H7 (cell line): ENCODE data around the gene GPR162. TPM values are rescaled to one million over a fixed set of nuclear protein-coding genes. Genes with fewer than 3 reads are reported as not detected.

ENCODE experiments used
- DNase-seq: peaks from one replicate; pipeline ENCODE4 v3.0.0; 2012
- H3K27me3 ChIP-seq: 2 replicates; pipeline ENCODE4 v1.6.0; 2011; ENCODE audit warnings: mild to moderate bottlenecking, low read length; ENCODE audit not compliant: control insufficient read depth, insufficient read depth
- H3K36me3 ChIP-seq: replicated peaks from 2 replicates; pipeline ENCODE4 v1.5.1; 2011; ENCODE audit warnings: low read length; ENCODE audit not compliant: control insufficient read depth, insufficient read depth
- H3K4me3 ChIP-seq: 2 replicates; pipeline ENCODE4 v1.5.1; 2011; ENCODE audit warnings: low read depth, mild to moderate bottlenecking, control low read depth, low read length, moderate library complexity; ENCODE audit not compliant: insufficient read depth
- total RNA-seq: library from RNA; depleted of rRNA; stranded (reverse); fragments of >200 nt; shearing (Covaris generic); gene quantifications from 2 replicates; pipeline ENCODE4 v1.2.3, GENCODE V29; 2014

The GPR162 gene
- total RNA-seq, 1 experiment from 2014 or later: 7.0 TPM

DNA sequence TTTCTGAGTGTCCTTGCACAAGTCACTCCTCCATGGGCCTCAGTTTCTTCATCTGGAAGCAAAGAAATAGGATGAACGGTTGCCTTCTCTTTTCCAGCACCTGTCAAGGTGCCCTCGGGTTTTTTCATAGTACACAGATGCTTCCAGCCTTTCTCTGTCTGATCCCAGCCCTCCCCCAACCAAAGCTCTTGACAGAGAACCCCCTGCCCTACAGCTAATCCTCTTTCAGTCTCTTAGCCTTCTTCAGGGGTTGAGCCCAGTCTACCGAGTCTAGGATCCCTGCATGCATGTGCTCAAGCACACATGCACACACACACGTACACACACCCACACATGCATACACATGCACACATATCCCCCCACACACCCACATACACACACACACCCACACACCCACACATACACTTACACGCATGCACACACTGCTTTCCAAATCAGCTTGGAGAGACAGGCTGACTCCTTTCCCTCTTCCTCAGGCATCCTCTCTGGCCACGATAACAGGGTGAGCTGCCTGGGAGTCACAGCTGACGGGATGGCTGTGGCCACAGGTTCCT lies 24.8 kb downstream of the GPR162 start:
- Histone ChIP-seq H3K4me3 (no peak overlapping the region), H3K27me3 (no peaks in the 10 kb centered on the region), H3K36me3 (peaks cover 40% of the 10 kb centered on the region)
- DNase-seq: no peak

DNA sequence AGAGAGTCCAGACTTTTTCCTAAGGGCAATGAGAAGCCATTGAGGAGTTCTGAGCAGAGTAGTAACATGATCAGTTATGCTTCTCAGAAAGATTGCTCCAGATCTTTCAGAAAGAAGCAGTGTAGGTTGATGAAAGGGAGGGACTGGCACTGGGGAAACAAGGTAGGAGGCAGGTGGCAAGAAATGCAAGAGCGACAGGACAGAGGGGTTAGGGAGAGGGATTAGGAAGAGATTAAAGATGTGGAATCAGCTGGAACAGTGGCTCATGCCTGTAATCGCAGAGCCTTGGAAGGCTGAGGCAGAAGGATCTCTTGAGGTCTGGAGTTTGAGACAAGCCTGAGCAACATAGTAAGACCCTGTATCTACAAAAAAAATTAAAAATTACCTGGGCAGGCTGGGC lies 26.1 kb downstream of the GPR162 start:
- Histone ChIP-seq H3K36me3 (peaks cover 40% of the 10 kb centered on the region), H3K4me3 (no peak overlapping the region), H3K27me3 (no peaks in the 10 kb centered on the region)
- DNase-seq: no peak

DNA sequence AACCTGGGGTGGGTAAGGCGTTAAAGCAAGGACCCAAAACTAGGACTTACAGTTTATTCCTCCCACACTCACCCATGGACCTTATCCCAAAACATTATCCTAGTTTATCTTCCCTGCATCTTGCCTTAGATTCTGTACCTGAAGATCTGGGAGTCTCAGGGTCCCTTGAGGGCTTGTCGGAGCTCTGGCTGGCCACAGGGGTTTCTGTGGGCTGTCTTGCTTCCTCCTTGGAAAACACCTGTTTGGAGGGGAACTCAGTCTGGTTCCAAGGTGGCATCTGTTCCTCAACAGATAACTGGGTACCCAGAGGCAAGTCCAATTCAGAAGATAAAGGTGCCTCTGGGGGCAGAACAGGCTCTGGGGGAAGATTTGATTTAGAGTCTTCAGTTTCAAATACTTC lies 27.8 kb downstream of the GPR162 start:
- DNase-seq: no peak
- Histone ChIP-seq H3K27me3 (no peaks in the 10 kb centered on the region), H3K36me3 (peaks cover 37% of the 10 kb centered on the region), H3K4me3 (no peak overlapping the region)

DNA sequence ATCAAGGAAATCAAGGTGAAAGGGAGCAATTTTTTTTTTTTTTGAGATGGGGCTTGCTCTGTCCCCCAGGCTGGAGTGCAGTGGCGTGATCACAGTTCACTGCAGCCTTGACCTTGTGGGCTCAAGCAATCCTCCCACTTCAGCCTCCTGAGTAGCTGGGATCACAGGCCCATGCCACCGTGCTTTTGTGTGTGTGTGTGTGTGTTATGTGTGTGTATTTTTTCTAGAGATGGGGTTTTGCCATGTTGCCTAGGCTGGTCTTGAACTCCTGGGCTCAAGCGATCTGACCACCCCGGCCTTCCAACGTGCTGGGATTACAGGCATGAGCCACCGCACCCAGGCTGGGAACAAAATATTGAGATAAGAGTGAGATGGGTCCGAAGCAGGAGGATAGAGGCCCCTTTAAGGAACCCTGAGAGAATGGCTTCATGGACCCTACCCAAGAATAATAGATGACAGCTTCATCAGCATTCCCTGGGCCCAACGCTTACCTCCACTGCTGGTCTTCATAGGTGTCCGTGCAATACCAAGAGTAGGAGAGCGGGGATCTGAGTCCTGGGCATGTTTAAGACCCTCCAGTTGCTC lies 28.4 kb downstream of the GPR162 start:
- no peak for DNase-seq
- Histone ChIP-seq H3K27me3 (no peaks in the 10 kb centered on the region), H3K4me3 (peak overlapping the region; percentile 98), H3K36me3 (peaks cover 37% of the 10 kb centered on the region)

DNA sequence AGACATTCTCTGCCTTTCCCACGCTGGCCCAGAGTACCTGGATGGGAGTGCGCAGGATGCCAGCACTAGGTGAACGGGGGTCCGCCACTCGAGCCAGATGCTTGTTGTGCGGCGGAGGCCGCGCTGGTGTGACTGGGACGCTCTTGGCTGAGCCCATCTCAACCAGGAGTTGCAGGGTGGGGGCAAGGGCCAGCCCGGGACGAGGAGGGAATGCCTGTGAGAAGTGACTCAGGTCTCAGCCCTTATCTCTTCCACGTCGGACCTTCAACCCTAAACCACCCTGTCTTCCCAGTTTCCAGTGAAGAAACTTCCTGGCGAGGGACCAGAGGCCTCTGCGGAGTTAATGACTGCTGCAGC lies 29.2 kb downstream of the GPR162 start:
- Histone ChIP-seq H3K4me3 (peak overlapping the region; percentile 98), H3K27me3 (no peaks in the 10 kb centered on the region), H3K36me3 (peaks cover 38% of the 10 kb centered on the region)
- peak; percentile 69 for DNase-seq

DNA sequence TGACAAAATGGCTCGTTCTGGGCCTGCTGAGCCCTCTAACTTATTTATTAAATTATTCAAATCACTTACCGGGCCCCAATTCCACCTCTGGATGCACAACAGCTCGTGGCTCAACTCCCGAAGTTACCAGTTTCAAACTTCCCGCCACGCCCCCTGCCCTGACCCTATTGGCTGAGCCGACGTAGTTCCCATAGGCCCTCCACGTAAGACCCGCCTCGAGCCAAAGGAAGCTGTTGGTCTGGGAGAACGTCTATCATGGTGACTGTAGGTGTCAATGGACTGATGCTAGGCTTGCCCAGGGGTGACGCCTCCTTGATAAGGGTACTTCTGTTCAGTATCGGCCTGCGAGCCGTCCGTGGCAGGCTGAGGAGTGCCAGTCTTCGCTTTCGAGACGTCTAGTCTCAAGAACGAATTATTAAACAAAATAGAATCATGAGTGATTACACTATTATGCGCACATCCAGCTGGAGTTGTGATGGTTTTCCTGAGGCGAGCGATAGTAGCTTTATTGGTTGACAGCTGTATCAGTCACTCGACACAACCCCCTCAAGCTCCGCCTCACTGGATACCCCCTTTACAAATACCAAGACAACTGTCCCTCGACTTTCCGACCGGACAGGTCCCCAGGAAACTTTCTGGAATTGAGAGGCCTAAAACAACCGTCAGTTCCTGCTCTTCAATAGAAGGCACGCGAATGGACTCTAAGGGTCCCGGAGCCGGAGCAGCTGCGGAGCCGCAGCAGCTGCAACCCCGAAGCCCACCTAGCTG lies 29.7 kb downstream of the GPR162 start, which contains the start of gene CDCA3:
TSS of gene CDCA3 (minus strand) at position 134 of the 768 bp plus-strand sequence. CDS start 334 bp downstream, outside the sequence.
- Histone ChIP-seq H3K36me3 (peaks cover 37% of the 10 kb centered on the region), H3K4me3 (peak within 1 kb of the TSS; percentile 98), H3K27me3 (no peaks in the 10 kb centered on the region)
- DNase-seq: peak; percentile 100

DNA sequence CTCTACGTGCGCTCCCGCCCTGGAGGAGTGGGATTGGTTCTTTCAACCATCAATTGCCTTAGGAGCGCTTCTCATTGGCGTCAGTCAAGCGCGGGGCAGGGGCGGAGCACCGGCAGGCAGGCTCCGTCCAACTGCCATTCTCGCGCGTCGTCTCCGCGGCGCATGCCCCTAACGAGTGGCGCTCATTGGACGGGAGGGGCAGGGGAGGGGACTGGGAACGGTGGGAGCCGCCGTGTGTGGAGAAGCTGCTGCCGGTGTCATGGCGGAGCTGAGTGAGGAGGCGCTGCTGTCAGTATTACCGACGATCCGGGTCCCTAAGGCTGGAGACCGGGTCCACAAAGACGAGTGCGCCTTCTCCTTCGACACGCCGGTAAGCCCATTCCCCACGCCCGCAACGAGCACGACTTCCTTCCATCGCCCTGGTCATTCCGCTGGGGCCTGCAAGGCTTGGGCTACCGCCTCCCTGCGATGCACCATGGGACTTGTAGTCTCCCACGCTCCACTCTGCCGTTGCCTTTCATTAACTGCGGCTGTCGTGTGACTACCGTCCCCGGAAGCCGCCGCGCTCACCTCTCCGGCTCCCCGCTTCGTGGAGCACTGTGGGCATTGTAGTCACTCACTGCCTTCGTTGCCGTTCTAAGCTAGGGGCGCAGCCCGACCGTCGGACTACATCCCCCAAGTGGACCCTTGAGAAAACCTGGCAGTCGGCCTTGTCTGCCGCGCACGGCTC lies 30.5 kb downstream of the GPR162 start, which contains the start of gene USP5:
TSS of gene USP5 (plus strand) at position 230 of the 730 bp plus-strand sequence. CDS start at position 260, 30 bp downstream.
- peak; percentile 99 for DNase-seq
- H3K27me3 ChIP-seq: no peaks in the 10 kb centered on the region
- H3K4me3 ChIP-seq: peak within 1 kb of the TSS; percentile 98
- H3K36me3 ChIP-seq: peaks cover 38% of the 10 kb centered on the region

DNA sequence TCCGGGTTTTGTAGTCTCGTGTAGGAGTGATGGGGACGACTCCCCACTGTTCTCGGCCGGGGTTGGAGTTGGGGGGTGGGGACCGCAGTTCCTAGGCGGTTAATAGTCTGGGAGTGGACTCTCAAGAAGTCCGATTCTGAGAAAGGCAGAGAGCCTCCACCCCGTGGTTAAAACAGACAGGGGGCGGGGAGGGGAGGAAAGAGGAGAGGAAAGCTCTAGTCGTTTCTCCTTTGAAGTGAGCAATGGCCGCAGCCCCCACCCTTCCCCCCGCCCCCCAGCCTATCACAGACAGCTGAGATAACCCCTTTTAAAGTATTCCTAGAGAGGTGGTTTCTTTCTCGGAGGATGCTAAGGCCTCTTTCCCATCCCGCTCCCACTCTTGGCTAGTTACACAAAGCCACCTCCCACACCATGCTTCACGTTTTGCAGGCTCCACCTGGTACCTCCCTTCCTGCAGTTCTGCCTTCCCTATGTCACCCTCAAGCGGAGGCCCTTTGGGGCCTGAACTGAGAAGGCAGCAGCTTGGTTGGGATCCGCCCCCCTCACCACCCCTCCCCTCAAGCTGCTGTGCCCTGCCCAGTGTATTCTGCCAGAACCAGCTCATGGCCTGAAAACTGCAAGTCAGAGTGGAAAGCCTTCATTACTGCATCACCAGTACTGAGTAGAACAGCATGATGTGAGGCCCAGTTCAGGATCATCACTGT lies 31.2 kb downstream of the GPR162 start:
- peak; percentile 87 for DNase-seq
- Histone ChIP-seq H3K36me3 (peaks cover 38% of the 10 kb centered on the region), H3K4me3 (peak overlapping the region; percentile 61), H3K27me3 (no peaks in the 10 kb centered on the region)

DNA sequence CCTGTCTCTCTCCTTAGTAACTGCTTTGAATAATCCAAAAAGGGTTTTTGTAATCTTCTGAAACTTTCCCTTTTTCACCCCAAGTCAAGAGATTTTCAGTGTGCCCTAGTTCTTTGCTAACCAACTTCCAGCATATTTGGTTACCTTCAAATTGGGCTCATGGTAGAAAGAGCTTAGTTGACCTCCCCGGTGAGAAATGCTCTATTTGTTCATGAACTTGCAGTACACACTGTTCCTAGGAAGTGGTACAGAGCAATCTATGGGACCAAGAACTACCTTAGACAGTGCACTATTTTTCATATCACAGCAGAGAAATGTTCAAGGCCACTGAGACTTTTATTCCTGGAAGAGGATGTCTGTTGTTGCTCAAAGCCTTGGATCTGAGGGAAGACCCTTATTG lies 32.0 kb downstream of the GPR162 start:
- no peaks in the 10 kb centered on the region for H3K27me3 ChIP-seq
- H3K4me3 ChIP-seq: no peak overlapping the region
- no peak for DNase-seq
- H3K36me3 ChIP-seq: peaks cover 38% of the 10 kb centered on the region

DNA sequence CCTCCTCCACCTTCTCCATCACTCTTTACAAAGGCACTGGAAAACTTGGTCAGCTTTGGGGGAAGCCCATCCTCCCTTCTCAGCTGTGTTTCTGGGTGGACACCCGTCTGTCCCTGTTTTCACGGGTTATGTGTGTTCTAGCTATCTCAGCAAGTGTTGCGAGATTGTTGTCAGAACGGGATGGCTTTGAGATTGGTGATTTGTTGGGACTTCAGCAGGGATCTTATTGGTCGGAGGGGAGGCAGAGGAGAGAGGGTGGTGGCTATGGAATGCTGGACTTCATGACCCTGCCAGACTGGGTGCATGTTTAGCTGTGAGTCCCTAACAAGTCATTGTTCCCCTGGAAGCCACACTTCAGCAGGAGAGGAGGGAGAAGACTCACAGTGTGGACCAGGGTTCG lies 32.4 kb downstream of the GPR162 start:
- DNase-seq: no peak
- Histone ChIP-seq H3K4me3 (no peak overlapping the region), H3K36me3 (peaks cover 35% of the 10 kb centered on the region), H3K27me3 (no peaks in the 10 kb centered on the region)

DNA sequence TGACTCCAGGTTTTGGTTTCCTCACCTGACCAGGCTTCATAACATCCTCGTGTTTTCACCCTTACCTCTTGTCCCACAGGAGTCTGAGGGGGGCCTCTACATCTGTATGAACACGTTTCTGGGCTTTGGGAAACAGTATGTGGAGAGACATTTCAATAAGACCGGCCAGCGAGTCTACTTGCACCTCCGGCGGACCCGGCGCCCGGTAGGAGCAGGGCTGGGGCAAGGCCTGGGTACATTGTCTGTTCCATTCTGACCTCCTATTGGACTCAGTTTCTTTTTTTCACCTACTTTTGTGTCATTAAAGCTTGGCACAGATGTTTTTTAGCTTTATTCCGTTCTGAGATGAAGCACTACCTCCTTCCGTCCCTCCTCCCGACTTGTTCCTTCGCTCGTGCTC lies 33.7 kb downstream of the GPR162 start:
- no peaks in the 10 kb centered on the region for H3K27me3 ChIP-seq
- DNase-seq: no peak
- H3K4me3 ChIP-seq: no peak overlapping the region
- peaks cover 29% of the 10 kb centered on the region for H3K36me3 ChIP-seq

DNA sequence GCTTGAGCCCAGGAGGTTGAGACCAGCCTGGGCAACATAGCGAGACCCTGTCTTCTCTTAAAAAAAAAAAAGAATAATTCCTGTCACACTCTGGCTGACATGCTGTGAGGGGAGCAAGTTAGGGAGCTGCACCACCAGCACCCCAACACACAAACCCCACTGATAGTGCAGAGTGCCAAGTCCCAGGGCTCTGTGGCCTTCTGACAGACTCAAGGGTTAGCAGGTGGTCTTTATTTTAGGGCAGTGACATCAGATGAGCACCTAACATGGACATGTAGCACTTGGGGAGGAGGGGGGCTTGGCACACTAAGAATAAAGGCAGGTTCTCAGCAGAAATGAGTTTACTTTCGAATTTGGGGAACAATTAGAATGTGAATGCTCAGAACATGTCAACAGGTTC lies 37.2 kb downstream of the GPR162 start:
- H3K4me3 ChIP-seq: no peak overlapping the region
- DNase-seq: no peak
- H3K27me3 ChIP-seq: no peaks in the 10 kb centered on the region
- peaks cover 46% of the 10 kb centered on the region for H3K36me3 ChIP-seq

DNA sequence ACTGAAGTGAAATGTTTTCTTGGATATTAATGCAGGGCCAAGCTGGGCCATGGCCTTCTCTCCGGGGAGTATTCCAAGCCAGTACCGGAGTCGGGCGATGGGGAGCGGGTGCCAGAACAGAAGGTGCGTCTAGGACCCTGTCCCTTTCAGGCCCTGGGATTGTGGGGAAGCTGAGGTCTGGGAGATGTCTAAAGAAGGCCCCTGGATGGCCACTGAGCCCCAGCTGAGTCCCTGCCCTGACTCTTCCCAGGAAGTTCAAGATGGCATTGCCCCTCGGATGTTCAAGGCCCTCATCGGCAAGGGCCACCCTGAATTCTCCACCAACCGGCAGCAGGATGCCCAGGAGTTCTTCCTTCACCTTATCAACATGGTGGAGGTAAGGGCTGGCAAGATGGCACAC lies 38.5 kb downstream of the GPR162 start:
- Histone ChIP-seq H3K27me3 (no peaks in the 10 kb centered on the region), H3K36me3 (peaks cover 51% of the 10 kb centered on the region), H3K4me3 (no peak overlapping the region)
- DNase-seq: no peak

DNA sequence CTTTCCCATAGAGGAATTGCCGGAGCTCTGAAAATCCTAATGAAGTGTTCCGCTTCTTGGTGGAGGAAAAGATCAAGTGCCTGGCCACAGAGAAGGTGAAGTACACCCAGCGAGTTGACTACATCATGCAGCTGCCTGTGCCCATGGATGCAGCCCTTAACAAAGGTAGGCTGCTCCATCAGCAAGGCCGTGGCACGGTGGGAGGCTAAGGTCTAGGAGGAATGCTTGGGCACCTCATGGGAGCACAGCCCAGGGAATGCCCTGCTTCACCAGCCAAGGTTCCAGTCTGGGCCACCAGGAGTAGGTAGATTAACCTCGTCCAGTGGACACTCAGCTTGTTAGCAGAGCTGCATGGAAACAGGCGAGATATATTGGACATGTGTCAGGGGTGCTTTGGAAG lies 39.3 kb downstream of the GPR162 start:
- no peaks in the 10 kb centered on the region for H3K27me3 ChIP-seq
- H3K4me3 ChIP-seq: no peak overlapping the region
- no peak for DNase-seq
- peaks cover 49% of the 10 kb centered on the region for H3K36me3 ChIP-seq
